A549 (cell line): ENCODE results near the gene ANTKMT.

ENCODE experiments used
- CTCF ChIP-seq: fragments of >200 bp; sonication (Bioruptor Twin); formaldehyde crosslinking; IDR thresholded peaks from 3 replicates; pipeline ENCODE4 v1.5.1; 2016
- EP300 ChIP-seq, 2 experiments: fragments of >200 bp; sonication (Bioruptor Twin); formaldehyde crosslinking; IDR thresholded peaks; 2 replicates in 1 of 2; 3 replicates in 1 of 2; pipeline ENCODE4 v1.6.1; 2016 to 2017
- MAZ ChIP-seq: fragments of 150-350 bp; IDR thresholded peaks from 2 replicates; pipeline ENCODE4 v1.6.1; 2014; ENCODE audit warnings: antibody characterized with exemption, low read depth, low read length, borderline replicate concordance
- NPAS2 ChIP-seq: fragments of 250-450 bp; sonication (Bioruptor Pico); IDR thresholded peaks from 2 replicates; pipeline ENCODE4 v1.8.0; 2022; ENCODE audit warnings: mild to moderate bottlenecking, moderate library complexity, borderline replicate concordance
- POLR2A ChIP-seq: IDR thresholded peaks from 2 replicates; pipeline ENCODE4 v1.6.1; 2012; ENCODE audit warnings: mild to moderate bottlenecking, low read length
- RARB ChIP-seq: fragments of 250-450 bp; sonication (Bioruptor Pico); IDR thresholded peaks from 2 replicates; pipeline ENCODE4 v1.8.0; 2021; ENCODE audit warnings: mild to moderate bottlenecking, moderate library complexity
- SMC3 ChIP-seq: fragments of >200 bp; sonication (Bioruptor Twin); formaldehyde crosslinking; IDR thresholded peaks from 3 replicates; pipeline ENCODE4 v1.6.1; 2018; ENCODE audit warnings: inconsistent platforms
- TP53 ChIP-seq: fragments of 250-450 bp; sonication (Bioruptor Pico); IDR thresholded peaks from 2 replicates; pipeline ENCODE4 v1.5.0; 2021; ENCODE audit warnings: mild to moderate bottlenecking, moderate library complexity
- USF2 ChIP-seq: fragments of 450-650 bp; IDR thresholded peaks from 2 replicates; pipeline ENCODE4 v1.6.1; 2014; ENCODE audit warnings: antibody characterized with exemption
- ZFP36 ChIP-seq: fragments of 450-650 bp; IDR thresholded peaks from 2 replicates; pipeline ENCODE4 v1.6.1; 2014; ENCODE audit warnings: borderline replicate concordance; ENCODE audit not compliant: partially characterized antibody

GRCh38 chr16:686459-687260, 34.3 kb upstream of the ANTKMT start:
- TF ChIP-seq EP300 (IDR thresholded peaks at IDR 0.05) (no peak), MAZ (no peak), ZFP36 (no peak), SMC3 (no peak), NPAS2 (CRISPR knock-in tag) (no peak), CTCF (no peak), POLR2A (no peak), USF2 (no peak), TP53 (CRISPR knock-in tag) (no peak), RARB (no peak)
